ENCODE results near the gene ORMDL2.

ORMDL2 gene

DNA sequence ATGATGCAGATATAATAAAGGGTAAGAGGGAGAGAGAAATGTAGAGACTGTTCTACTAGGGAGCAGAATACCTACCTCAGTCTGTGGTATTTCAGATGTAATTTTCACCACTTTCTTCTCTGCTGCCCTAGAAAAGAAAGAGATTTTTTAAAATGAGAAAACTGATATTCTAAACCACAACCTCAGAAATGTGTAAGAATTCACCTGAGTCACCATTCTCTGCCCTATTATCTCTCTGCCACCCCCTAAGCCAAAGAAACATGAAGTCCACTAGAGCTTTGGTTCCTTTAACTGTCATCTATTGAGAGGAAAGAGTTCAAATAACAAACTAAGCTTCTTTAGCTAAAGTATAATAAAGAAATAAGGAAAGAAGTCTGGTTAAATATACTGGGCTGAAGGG lies 21.9 kb upstream of the ORMDL2 start:
- no peak overlapping the region for H3K27ac ChIP-seq
- TF ChIP-seq, protein P1, sequence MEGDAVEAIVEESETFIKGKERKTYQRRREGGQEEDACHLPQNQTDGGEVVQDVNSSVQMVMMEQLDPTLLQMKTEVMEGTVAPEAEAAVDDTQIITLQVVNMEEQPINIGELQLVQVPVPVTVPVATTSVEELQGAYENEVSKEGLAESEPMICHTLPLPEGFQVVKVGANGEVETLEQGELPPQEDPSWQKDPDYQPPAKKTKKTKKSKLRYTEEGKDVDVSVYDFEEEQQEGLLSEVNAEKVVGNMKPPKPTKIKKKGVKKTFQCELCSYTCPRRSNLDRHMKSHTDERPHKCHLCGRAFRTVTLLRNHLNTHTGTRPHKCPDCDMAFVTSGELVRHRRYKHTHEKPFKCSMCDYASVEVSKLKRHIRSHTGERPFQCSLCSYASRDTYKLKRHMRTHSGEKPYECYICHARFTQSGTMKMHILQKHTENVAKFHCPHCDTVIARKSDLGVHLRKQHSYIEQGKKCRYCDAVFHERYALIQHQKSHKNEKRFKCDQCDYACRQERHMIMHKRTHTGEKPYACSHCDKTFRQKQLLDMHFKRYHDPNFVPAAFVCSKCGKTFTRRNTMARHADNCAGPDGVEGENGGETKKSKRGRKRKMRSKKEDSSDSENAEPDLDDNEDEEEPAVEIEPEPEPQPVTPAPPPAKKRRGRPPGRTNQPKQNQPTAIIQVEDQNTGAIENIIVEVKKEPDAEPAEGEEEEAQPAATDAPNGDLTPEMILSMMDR (conservative IDR thresholded peaks at IDR 0.05): no peak

DNA sequence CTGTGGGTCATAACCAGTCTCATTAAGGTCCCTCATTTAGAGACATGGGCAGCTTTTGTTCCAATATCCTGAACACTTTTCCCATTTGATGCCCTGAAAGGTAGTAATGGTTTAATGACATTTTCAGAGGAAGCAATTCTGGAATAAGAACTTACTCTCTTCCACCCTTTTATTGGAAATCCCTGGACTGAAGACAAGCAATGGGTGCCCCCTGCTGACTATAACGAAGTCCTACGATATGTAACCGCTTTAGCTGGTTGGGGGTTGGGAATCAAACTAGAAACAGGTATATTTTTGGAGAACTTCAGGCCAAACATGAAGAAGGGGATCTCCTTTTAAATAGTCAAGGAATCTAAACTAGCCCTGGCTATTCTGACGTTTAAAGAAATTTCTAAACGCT lies 20.8 kb upstream of the ORMDL2 start:
- TF ChIP-seq, protein P1 (conservative IDR thresholded peaks at IDR 0.05): peak; percentile 85
- H3K27ac ChIP-seq: no peak overlapping the region

DNA sequence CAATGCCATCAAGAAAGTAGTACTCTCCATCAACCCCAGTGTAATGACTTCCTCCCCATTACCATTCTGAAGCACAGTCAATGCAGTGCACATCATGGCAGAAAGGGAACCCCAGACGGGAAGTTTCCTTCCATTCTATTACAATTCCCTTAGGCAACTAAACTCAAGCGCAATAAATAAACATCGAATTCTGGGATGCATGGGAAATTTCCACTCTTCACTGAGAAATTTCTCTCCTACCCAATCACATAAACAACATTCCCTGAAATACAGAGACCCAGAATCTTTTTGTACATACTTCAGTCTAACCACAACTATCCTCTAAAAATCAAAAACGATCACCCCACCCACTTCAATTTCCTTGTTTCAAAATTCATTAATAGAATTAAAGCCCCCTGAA lies 20.3 kb upstream of the ORMDL2 start:
- H3K27ac ChIP-seq: no peak overlapping the region
- TF ChIP-seq, protein P1 (conservative IDR thresholded peaks at IDR 0.05): no peak

- H3K27ac ChIP-seq: no peak overlapping the region
- TF ChIP-seq, protein P1 (conservative IDR thresholded peaks at IDR 0.05): no peak
Observed at GRCh38 chr12:55806982-55807381, 10.9 kb upstream of the ORMDL2 start.

GRCh38 chr12:55809274-55809673 lies 8.6 kb upstream of the ORMDL2 start:
- H3K27ac ChIP-seq: no peak overlapping the region
- TF ChIP-seq, protein P1 (conservative IDR thresholded peaks at IDR 0.05): no peak

GRCh38 chr12:55812088-55812487 lies 5.8 kb upstream of the ORMDL2 start:
- no peak overlapping the region for H3K27ac ChIP-seq
- TF ChIP-seq, protein P1 (conservative IDR thresholded peaks at IDR 0.05): no peak

DNA sequence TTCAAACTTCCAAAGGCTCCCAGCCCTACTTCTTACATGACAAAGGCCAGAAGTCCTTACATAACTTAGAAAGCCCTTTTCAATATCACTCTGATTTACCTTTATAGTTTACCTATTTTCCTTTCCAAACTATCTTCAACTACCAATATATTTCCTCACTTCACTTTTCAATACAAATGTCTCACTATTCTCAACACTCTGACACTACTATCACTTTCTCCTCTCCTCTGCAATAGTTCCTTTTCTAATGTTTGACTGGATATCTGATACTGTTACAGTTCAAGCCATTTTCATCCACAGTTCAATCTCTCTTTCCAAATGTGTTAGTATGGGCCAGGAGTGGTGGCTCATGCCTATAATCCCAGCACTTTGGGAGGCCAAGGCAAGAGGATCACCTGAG lies 3.6 kb upstream of the ORMDL2 start:
- TF ChIP-seq, protein P1 (conservative IDR thresholded peaks at IDR 0.05): no peak
- H3K27ac ChIP-seq: no peak overlapping the region

DNA sequence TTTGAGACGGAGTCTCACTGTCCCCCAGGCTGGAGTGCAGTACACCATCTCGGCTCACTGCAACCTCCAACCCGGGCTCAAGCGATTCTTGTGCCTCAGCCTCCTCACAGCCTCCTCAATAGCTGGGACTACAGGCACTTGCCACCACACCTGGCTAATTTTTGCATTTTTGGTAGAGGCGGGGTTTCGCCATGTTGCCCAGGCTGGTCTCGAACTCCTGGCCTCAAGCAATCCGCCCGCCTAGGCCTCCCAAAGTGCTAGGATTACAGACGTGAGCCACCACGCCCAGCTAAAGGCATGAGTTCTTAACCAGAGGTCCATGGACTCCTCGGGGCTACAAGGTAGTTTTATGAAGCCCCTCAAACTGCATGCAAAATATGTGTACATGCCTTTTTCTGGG lies 2.4 kb upstream of the ORMDL2 start:
- peak overlapping the region; percentile 91; the same call in 1 of the 2 replicates for H3K27ac ChIP-seq
- TF ChIP-seq, protein P1 (conservative IDR thresholded peaks at IDR 0.05): no peak

Data from VCaP (cell line).